WI38 (cell line): ENCODE data around the gene LRRC63.

Experiments
- H3K4me3 ChIP-seq: 2 replicates; pipeline ENCODE4 v1.5.1; 2011; ENCODE audit warnings: low read depth, mild to moderate bottlenecking, control low read depth, low read length
- CTCF ChIP-seq: IDR thresholded peaks from 2 replicates; pipeline ENCODE4 v1.5.1; 2012; ENCODE audit warnings: low read depth, mild to moderate bottlenecking, control low read depth, low read length

LRRC63 gene

GRCh38 chr13:46168783-46169182 lies 42.9 kb upstream of the LRRC63 start:
- H3K4me3 ChIP-seq, result no peak overlapping the region

GRCh38 chr13:46169758-46170157 lies 42.0 kb upstream of the LRRC63 start:
- H3K4me3 ChIP-seq, result no peak overlapping the region
- TF ChIP-seq CTCF, result no peak

More at GRCh38 chr13:46168783-46169182, 42.9 kb upstream of the LRRC63 start:
- no peak for TF ChIP-seq CTCF

GRCh38 chr13:46170268-46170667 lies 41.5 kb upstream of the LRRC63 start:
- no peak overlapping the region for H3K4me3 ChIP-seq
- TF ChIP-seq CTCF, result no peak

- H3K4me3 ChIP-seq, result no peak overlapping the region
- TF ChIP-seq CTCF, result no peak
Measured at GRCh38 chr13:46170687-46171086, 41.0 kb upstream of the LRRC63 start.

- H3K4me3 ChIP-seq, result no peak overlapping the region
Measured at GRCh38 chr13:46171217-46171616, 40.5 kb upstream of the LRRC63 start.

DNA sequence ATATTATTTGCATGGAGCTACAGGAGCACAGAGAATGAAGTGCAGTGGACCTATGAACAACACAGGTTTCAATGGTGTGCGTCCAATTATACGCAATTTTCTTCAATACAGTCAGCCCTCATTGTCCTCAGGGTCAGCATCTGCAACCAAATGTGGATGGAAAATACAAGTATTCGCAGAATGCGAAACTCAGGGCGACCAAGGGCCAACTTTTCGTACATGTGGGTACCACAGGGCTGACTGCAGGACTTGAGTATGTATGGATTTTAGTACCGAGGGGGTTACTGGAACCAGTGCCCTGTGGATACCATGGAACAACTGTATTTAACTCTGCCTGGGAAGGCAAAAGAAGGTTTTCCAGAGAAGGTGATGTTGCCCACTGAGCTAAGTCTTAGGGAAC lies 40.0 kb upstream of the LRRC63 start:
- no peak overlapping the region for H3K4me3 ChIP-seq
- no peak for TF ChIP-seq CTCF

More at GRCh38 chr13:46171217-46171616, 40.5 kb upstream of the LRRC63 start:
- TF ChIP-seq CTCF, result no peak

DNA sequence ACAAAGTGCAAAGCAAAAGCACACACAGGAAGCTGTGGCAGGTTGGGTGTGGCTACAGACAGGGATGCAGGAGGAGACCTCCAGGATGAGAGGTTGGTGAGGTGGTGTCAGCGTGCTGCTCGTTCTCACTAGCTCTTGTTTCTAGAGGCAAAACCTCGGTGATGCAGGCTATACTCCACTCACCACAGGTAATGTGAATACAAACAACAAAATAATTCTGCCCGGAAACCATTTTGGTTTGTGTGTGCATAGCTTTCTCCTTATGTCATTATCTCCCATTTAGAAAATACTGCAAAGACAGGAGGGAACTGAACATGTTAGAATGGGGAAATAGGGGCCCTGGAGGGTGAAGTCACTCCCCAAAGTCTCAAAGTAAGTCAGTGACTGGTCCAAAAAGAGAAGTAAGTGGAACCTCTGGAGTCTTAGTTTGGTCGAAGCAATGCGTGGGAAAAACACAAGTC lies 39.2 kb upstream of the LRRC63 start:
- TF ChIP-seq CTCF, result no peak
- no peak overlapping the region for H3K4me3 ChIP-seq
